Natural killer cell treated with Interleukin-12 subunit alpha and Interleukin-12 subunit beta and Interleukin-15 and Interleukin-18, amount 100 ng/mL, for 72 hours (primary cell): Measurements from ENCODE around the gene FXYD2. TPM values are rescaled to one million over a fixed set of nuclear protein-coding genes. Genes with fewer than 3 reads are reported as not detected.
A peak's percentile ranks its signal among the peaks of the same experiment; 100 is the strongest.

Source experiments
- ATAC-seq, 2 donors: fragments of 150-1000 bp; cut with Tn5 transposase in 1 of 2; sonication (Bioruptor Pico), chemical (Tn5 transposase) in 1 of 2; 2 replicates each; pipeline ENCODE4 v1.10.0; 2021
- DNase-seq: peaks from one replicate; pipeline ENCODE4 v3.0.0; 2022; ENCODE audit warnings: low spot score
- H3K27ac Mint-ChIP-seq, 2 donors: 1 replicate in 1 of 2; 2 replicates in 1 of 2; pipeline ENCODE4 v1.8.0; 2022; ENCODE audit warnings: mixed read lengths in 2 of 2, mild to moderate bottlenecking in 1 of 2, moderate library complexity in 1 of 2
- H3K27me3 Mint-ChIP-seq, 2 donors: 1 replicate in 1 of 2; 2 replicates in 1 of 2; pipeline ENCODE4 v1.8.0; 2022; ENCODE audit warnings: mixed read lengths in 2 of 2
- H3K36me3 Mint-ChIP-seq: one replicate; pipeline ENCODE4 v1.8.0; 2022; ENCODE audit warnings: mixed read lengths
- H3K4me1 Mint-ChIP-seq, 2 donors: 1 replicate in 1 of 2; 2 replicates in 1 of 2; pipeline ENCODE4 v1.8.0; 2022; ENCODE audit warnings: low read depth in 2 of 2, mixed read lengths in 2 of 2, mild to moderate bottlenecking in 1 of 2
- H3K4me3 Mint-ChIP-seq: one replicate; pipeline ENCODE4 v1.8.0; 2022; ENCODE audit warnings: mixed read lengths
- H3K9me3 Mint-ChIP-seq: 2 replicates; pipeline ENCODE4 v1.8.0; 2022; ENCODE audit warnings: mixed read lengths
- total RNA-seq, 2 donors: library from RNA; stranded (reverse); gene quantifications; one replicate each; pipeline ENCODE4 v1.2.3, GENCODE V29; 2022

Gene FXYD2
- total RNA-seq, 2 donors from 2014 or later: 0.14 to 1.5 TPM

GRCh38 chr11:117806846-117807245 is 17.7 kb downstream of the FXYD2 start:
- Mint-ChIP-seq H3K27ac (no peak overlapping the region), H3K9me3 (no peaks in the 10 kb centered on the region), H3K36me3 (no peaks in the 10 kb centered on the region), H3K4me1 (peaks cover 14 to 28% of the 10 kb centered on the region in 2 donors), H3K4me3 (no peak overlapping the region), H3K27me3 (peaks cover 11 to 23% of the 10 kb centered on the region in 2 donors)
- ATAC-seq (no peak), DNase-seq (no peak)

GRCh38 chr11:117805045-117805444 is 19.5 kb downstream of the FXYD2 start:
- Mint-ChIP-seq H3K27me3 (peaks cover 7 to 11% of the 10 kb centered on the region in 2 donors), H3K4me1 (peaks cover 7 to 18% of the 10 kb centered on the region in 2 donors), H3K27ac (no peak overlapping the region), H3K36me3 (no peaks in the 10 kb centered on the region), H3K9me3 (no peaks in the 10 kb centered on the region), H3K4me3 (no peak overlapping the region)
- ATAC-seq: no peak
- DNase-seq: no peak

- Mint-ChIP-seq H3K36me3 (no peaks in the 10 kb centered on the region), H3K27ac (no peak overlapping the region), H3K4me1 (peaks cover 0 to 8% of the 10 kb centered on the region in 2 donors), H3K9me3 (no peaks in the 10 kb centered on the region), H3K4me3 (no peak overlapping the region), H3K27me3 (peaks cover 8 to 17% of the 10 kb centered on the region in 2 donors)
- ATAC-seq (no peak), DNase-seq (no peak)
These were observed 20.6 kb downstream of the FXYD2 start for GRCh38 chr11:117803896-117804295.

GRCh38 chr11:117799634-117800033 is 24.9 kb downstream of the FXYD2 start:
- DNase-seq (no peak), ATAC-seq (no peak)
- no peak overlapping the region for H3K27ac Mint-ChIP-seq
- peaks cover 31 to 32% of the 10 kb centered on the region in 2 donors for H3K27me3 Mint-ChIP-seq
- peaks cover 0 to 6% of the 10 kb centered on the region in 2 donors for H3K4me1 Mint-ChIP-seq
- H3K9me3 Mint-ChIP-seq: no peaks in the 10 kb centered on the region
- peaks cover 5% of the 10 kb centered on the region for H3K36me3 Mint-ChIP-seq
- no peak overlapping the region for H3K4me3 Mint-ChIP-seq

- Mint-ChIP-seq H3K4me3 (peak within 1 kb of the TSS; percentile 52), H3K4me1 (peaks cover 0 to 6% of the 10 kb centered on the region in 2 donors), H3K27ac (peak within 1 kb of the TSS in 1 of 2 donors; percentile 33), H3K27me3 (peaks cover 46 to 50% of the 10 kb centered on the region in 2 donors), H3K36me3 (peaks cover 5% of the 10 kb centered on the region), H3K9me3 (no peaks in the 10 kb centered on the region)
- no peak for DNase-seq
- ATAC-seq: peak; percentile 45 to 53
These were observed 27.5 kb downstream of the FXYD2 start, which contains the start of gene DSCAML1 for GRCh38 chr11:117796872-117797529. DSCAML1 (minus strand) TSS chr11:117797216; CDS start chr11:117797079, 137 bp downstream.

GRCh38 chr11:117796456-117796871 is 28.1 kb downstream of the FXYD2 start:
- Mint-ChIP-seq H3K4me3 (no peak overlapping the region), H3K27me3 (peaks cover 46 to 50% of the 10 kb centered on the region in 2 donors), H3K9me3 (no peaks in the 10 kb centered on the region), H3K36me3 (peaks cover 5% of the 10 kb centered on the region), H3K4me1 (peaks cover 0 to 6% of the 10 kb centered on the region in 2 donors), H3K27ac (no peak overlapping the region)
- no peak for DNase-seq
- ATAC-seq: no peak

- no peaks in the 10 kb centered on the region for H3K9me3 Mint-ChIP-seq
- ATAC-seq (no peak), DNase-seq (no peak)
- H3K4me3 Mint-ChIP-seq: no peak overlapping the region
- H3K36me3 Mint-ChIP-seq: peaks cover 5% of the 10 kb centered on the region
- peaks cover 0 to 6% of the 10 kb centered on the region in 2 donors for H3K4me1 Mint-ChIP-seq
- H3K27ac Mint-ChIP-seq: no peak overlapping the region
- H3K27me3 Mint-ChIP-seq: peaks cover 46 to 50% of the 10 kb centered on the region in 2 donors
These were observed 28.7 kb downstream of the FXYD2 start for GRCh38 chr11:117795638-117796455.

- no peak overlapping the region for H3K4me3 Mint-ChIP-seq
These were observed 29.5 kb downstream of the FXYD2 start for GRCh38 chr11:117794772-117795629.

GRCh38 chr11:117794135-117794534 is 30.4 kb downstream of the FXYD2 start:
- Mint-ChIP-seq H3K4me1 (peaks cover 0 to 6% of the 10 kb centered on the region in 2 donors), H3K9me3 (no peaks in the 10 kb centered on the region)

More at GRCh38 chr11:117794772-117795629, 29.5 kb downstream of the FXYD2 start:
- ATAC-seq (no peak), DNase-seq (no peak)
- no peaks in the 10 kb centered on the region for H3K9me3 Mint-ChIP-seq
- H3K27ac Mint-ChIP-seq: no peak overlapping the region
- peaks cover 0 to 6% of the 10 kb centered on the region in 2 donors for H3K4me1 Mint-ChIP-seq
- H3K27me3 Mint-ChIP-seq: peaks cover 50 to 51% of the 10 kb centered on the region in 2 donors
- H3K36me3 Mint-ChIP-seq: peaks cover 5% of the 10 kb centered on the region

GRCh38 chr11:117793583-117793982 is 31.0 kb downstream of the FXYD2 start:
- DNase-seq (no peak), ATAC-seq (no peak)
- H3K4me1 Mint-ChIP-seq: peaks cover 0 to 6% of the 10 kb centered on the region in 2 donors
- H3K27ac Mint-ChIP-seq: no peak overlapping the region
- no peaks in the 10 kb centered on the region for H3K9me3 Mint-ChIP-seq
- peaks cover 5% of the 10 kb centered on the region for H3K36me3 Mint-ChIP-seq
- peaks cover 40% of the 10 kb centered on the region in 2 donors for H3K27me3 Mint-ChIP-seq
- H3K4me3 Mint-ChIP-seq: no peak overlapping the region

More at GRCh38 chr11:117794135-117794534, 30.4 kb downstream of the FXYD2 start:
- ATAC-seq (no peak), DNase-seq (no peak)
- Mint-ChIP-seq H3K27ac (no peak overlapping the region), H3K27me3 (peaks cover 42 to 45% of the 10 kb centered on the region in 2 donors), H3K36me3 (peaks cover 5% of the 10 kb centered on the region), H3K4me3 (no peak overlapping the region)

GRCh38 chr11:117792992-117793391 is 31.6 kb downstream of the FXYD2 start:
- no peak for ATAC-seq
- Mint-ChIP-seq H3K27ac (no peak overlapping the region), H3K9me3 (no peaks in the 10 kb centered on the region), H3K36me3 (peaks cover 5% of the 10 kb centered on the region), H3K27me3 (peaks cover 36 to 38% of the 10 kb centered on the region in 2 donors), H3K4me3 (no peak overlapping the region), H3K4me1 (peaks cover 0 to 6% of the 10 kb centered on the region in 2 donors)
- DNase-seq: no peak

GRCh38 chr11:117792241-117792640 is 32.3 kb downstream of the FXYD2 start:
- H3K27me3 Mint-ChIP-seq: peaks cover 33 to 36% of the 10 kb centered on the region in 2 donors

GRCh38 chr11:117790279-117790678 is 34.3 kb downstream of the FXYD2 start:
- H3K9me3 Mint-ChIP-seq: no peaks in the 10 kb centered on the region
- H3K27me3 Mint-ChIP-seq: peaks cover 43 to 45% of the 10 kb centered on the region in 2 donors
- H3K36me3 Mint-ChIP-seq: no peaks in the 10 kb centered on the region
- no peak for ATAC-seq
- peaks cover 0 to 5% of the 10 kb centered on the region in 2 donors for H3K4me1 Mint-ChIP-seq
- DNase-seq: no peak
- H3K4me3 Mint-ChIP-seq: no peak overlapping the region
- H3K27ac Mint-ChIP-seq: no peak overlapping the region

More at GRCh38 chr11:117792241-117792640, 32.3 kb downstream of the FXYD2 start:
- no peak for ATAC-seq
- DNase-seq: no peak
- no peaks in the 10 kb centered on the region for H3K36me3 Mint-ChIP-seq
- H3K27ac Mint-ChIP-seq: no peak overlapping the region
- H3K4me1 Mint-ChIP-seq: peaks cover 0 to 2% of the 10 kb centered on the region in 2 donors
- H3K4me3 Mint-ChIP-seq: no peak overlapping the region
- H3K9me3 Mint-ChIP-seq: no peaks in the 10 kb centered on the region
